Ovary (tissue), 9 donors: ENCODE results near the gene MIEF1. TPM values are rescaled to one million over a fixed set of nuclear protein-coding genes. Genes with fewer than 3 reads are reported as not detected.

ENCODE experiments used
- DNase-seq, 5 donors: peaks; one replicate each; pipeline ENCODE4 v3.0.0-alpha.2; 2019 to 2020
- H3K27ac ChIP-seq, 2 donors: fragments of 200-600 bp; one replicate each; pipeline versions ENCODE4 v1.5.1 to v1.8.0; 2019 to 2022
- H3K27me3 ChIP-seq: fragments of 200-600 bp; one replicate; pipeline ENCODE4 v1.8.0; 2022
- H3K36me3 ChIP-seq: fragments of 200-600 bp; sonication (generic); one replicate; pipeline ENCODE4 v1.5.1; 2019
- H3K4me1 ChIP-seq: one replicate; pipeline ENCODE4 v1.8.1; 2013; ENCODE audit warnings: mild to moderate bottlenecking, moderate library complexity; ENCODE audit not compliant: insufficient read depth
- H3K4me3 ChIP-seq: fragments of 200-600 bp; sonication (generic); one replicate; pipeline ENCODE4 v1.5.1; 2017
- H3K9me3 ChIP-seq, 2 donors: fragments of 200-600 bp in 1 of 2; sonication (generic) in 1 of 2; one replicate each; pipeline versions ENCODE4 v1.5.1 to v1.8.1; 2013 to 2019; ENCODE audit warnings: mild to moderate bottlenecking in 1 of 2, moderate library complexity in 1 of 2
- CTCF ChIP-seq, 3 donors: fragments of 450-650 bp in 2 of 3; fragments of 200-600 bp in 1 of 3; IDR thresholded peaks; one replicate each; pipeline versions ENCODE4 v1.5.1 to v1.8.0; 2016 to 2022; ENCODE audit warnings: antibody characterized with exemption in 3 of 3, mild to moderate bottlenecking in 1 of 3
- EP300 ChIP-seq: sonication (generic); formaldehyde crosslinking; IDR thresholded peaks from one replicate; pipeline ENCODE4 v1.6.1; 2017; ENCODE audit warnings: antibody characterized with exemption
- POLR2A ChIP-seq: fragments of 450-650 bp; IDR thresholded peaks from one replicate; pipeline ENCODE4 v1.6.1; 2017; ENCODE audit warnings: antibody characterized with exemption, mild to moderate bottlenecking, moderate library complexity
- WGBS, 3 donors: extraction: QIAGEN DNeasy Blood & Tissue Kit in 1 of 3; methylation state at CpG; one replicate each; pipeline versions ENCODE4 v1.1.5 to v1.1.7; 2013 to 2017; 5-methylcytosine and 5-hydroxymethylcytosine counted together
- intact Hi-C, 4 donors: fragments of 100-400 bp; cut with DNase I; formaldehyde crosslinking; loops; one replicate each; pipeline versions ENCODE4 v1.11.0 to v1.15.1; 2022 to 2023
- polyA plus RNA-seq, 2 donors: library from polyadenylated mRNA; stranded (reverse); fragments of 200-250 nt in 1 of 2; fragments of 350-450 nt in 1 of 2; fragmentation: Illumina TruSeq in 1 of 2; extraction: RNeasy Lipid Tissue Mini Kit (QIAGEN cat#74804) in 1 of 2; gene quantifications; one replicate each; pipeline ENCODE4 v1.2.3, GENCODE V29; 2013 to 2014
- total RNA-seq, 7 donors: library from RNA; depleted of rRNA in 2 of 7; stranded (reverse); fragments of >200 nt in 2 of 7; fragmentation: NEBNext Ultra II Directional in 3 of 7; extraction: Animal tissue kit (Norgen Biotek cat#: 25700) in 3 of 7; gene quantifications; one replicate each; pipeline versions ENCODE4 v1.1.0 to v1.2.4, GENCODE V29; 2016 to 2023
- donor health status: DM: no; HTN: no; CAD: no; lungs with moderate emphysema.
- donor health status: DM: no; HTN: no; CAD: no.
- donor health status: Bipolar disorder and iron deficiency.
- donor health status: DM: yes; HTN: yes; CAD: no.
- donor health status: DM: no; HTN: no; CAD: no.
- donor health status: DM: yes; HTN: yes; CAD: no.

The MIEF1 gene
- total and polyA plus RNA-seq, 9 donors = 11.4 to 23.9 (median 19.9) TPM

- H3K4me1 ChIP-seq = peaks cover 4% of the 10 kb centered on the region
- H3K36me3 ChIP-seq = no peaks in the 10 kb centered on the region
- intact Hi-C loops = no loop called here
- H3K4me3 ChIP-seq = no peak overlapping the region
- H3K27ac ChIP-seq = no peak overlapping the region
- H3K27me3 ChIP-seq = no peaks in the 10 kb centered on the region
- no peaks in the 10 kb centered on the region for H3K9me3 ChIP-seq
- no peak for TF ChIP-seq EP300
- TF ChIP-seq CTCF (IDR thresholded peaks at IDR 0.05) = peak; percentile 24 to 41 (median 36)
- no peak for TF ChIP-seq POLR2A
- WGBS, 3 donors = 36 to 46% (median 39%) methylated on average over 8 of the region's 8 CpGs
- DNase-seq = peak in 3 of 5 donors; percentile 55 to 73 (median 64)
Observed at GRCh38 chr22:39514373-39514973, 12.4 kb downstream of the MIEF1 start.

GRCh38 chr22:39515266-39516050, 13.4 kb downstream of the MIEF1 start:
- H3K36me3 ChIP-seq = no peaks in the 10 kb centered on the region
- H3K27me3 ChIP-seq = no peaks in the 10 kb centered on the region
- DNase-seq = peak in 1 of 5 donors; percentile 14
- TF ChIP-seq POLR2A (no peak), CTCF (IDR thresholded peaks at IDR 0.05) (no peak), EP300 (no peak)
- H3K4me3 ChIP-seq = no peak overlapping the region
- no peak overlapping the region for H3K27ac ChIP-seq
- intact Hi-C loops = no loop called here
- WGBS, 3 donors = 79 to 90% (median 84%) methylated on average over 12 of the region's 12 CpGs
- peaks cover 4% of the 10 kb centered on the region for H3K4me1 ChIP-seq
- no peaks in the 10 kb centered on the region for H3K9me3 ChIP-seq

GRCh38 chr22:39517470-39517869, 15.4 kb downstream of the MIEF1 start:
- no peak for DNase-seq
- TF ChIP-seq CTCF (IDR thresholded peaks at IDR 0.05) (no peak), EP300 (no peak), POLR2A (no peak)
- Histone ChIP-seq H3K4me1 (peaks cover 4% of the 10 kb centered on the region), H3K27me3 (no peaks in the 10 kb centered on the region), H3K36me3 (no peaks in the 10 kb centered on the region), H3K27ac (no peak overlapping the region), H3K4me3 (no peak overlapping the region), H3K9me3 (no peaks in the 10 kb centered on the region)
- intact Hi-C loops = no loop called here
- 51 to 67% (median 59%) methylated on average over 3 of the region's 3 CpGs for WGBS, 3 donors

- Histone ChIP-seq H3K27me3 (no peaks in the 10 kb centered on the region), H3K4me3 (no peak overlapping the region), H3K4me1 (peaks cover 9% of the 10 kb centered on the region), H3K36me3 (no peaks in the 10 kb centered on the region), H3K27ac (no peak overlapping the region), H3K9me3 (no peaks in the 10 kb centered on the region)
- DNase-seq = peak in 1 of 5 donors; percentile 12
- TF ChIP-seq EP300 (no peak), POLR2A (no peak), CTCF (IDR thresholded peaks at IDR 0.05) (no peak)
- intact Hi-C loops = loop anchor here in 1 of 4 donors (2.0 kb wide), 1 partner anchor 15 kb away; the partner anchor contains the start of gene MIEF1
- 36 to 41% (median 37%) methylated on average over 5 of the region's 5 CpGs for WGBS, 3 donors
Observed at GRCh38 chr22:39518144-39518786, 16.2 kb downstream of the MIEF1 start.
